Adrenal gland (tissue), 5 donors: Measurements from ENCODE around the gene WIPF3.

Experiments
- CTCF ChIP-seq, 6 experiments: fragments of 450-650 bp in 4 of 6; fragments of 200-600 bp in 2 of 6; sonication (generic) in 1 of 6; IDR thresholded peaks; 1 replicate in 5 of 6; 2 replicates in 1 of 6; pipeline versions ENCODE4 v1.5.1 to v1.8.0; 2016 to 2021; ENCODE audit warnings: antibody characterized with exemption in 6 of 6, mild to moderate bottlenecking in 2 of 6, moderate library complexity in 1 of 6
- POLR2A ChIP-seq, 2 donors: fragments of 450-650 bp; IDR thresholded peaks; one replicate each; pipeline ENCODE4 v1.6.1; 2017; ENCODE audit warnings: antibody characterized with exemption in 2 of 2, mild to moderate bottlenecking in 2 of 2, moderate library complexity in 1 of 2
- donor health status: DM: no; HTN: no; CAD: no.

DNA sequence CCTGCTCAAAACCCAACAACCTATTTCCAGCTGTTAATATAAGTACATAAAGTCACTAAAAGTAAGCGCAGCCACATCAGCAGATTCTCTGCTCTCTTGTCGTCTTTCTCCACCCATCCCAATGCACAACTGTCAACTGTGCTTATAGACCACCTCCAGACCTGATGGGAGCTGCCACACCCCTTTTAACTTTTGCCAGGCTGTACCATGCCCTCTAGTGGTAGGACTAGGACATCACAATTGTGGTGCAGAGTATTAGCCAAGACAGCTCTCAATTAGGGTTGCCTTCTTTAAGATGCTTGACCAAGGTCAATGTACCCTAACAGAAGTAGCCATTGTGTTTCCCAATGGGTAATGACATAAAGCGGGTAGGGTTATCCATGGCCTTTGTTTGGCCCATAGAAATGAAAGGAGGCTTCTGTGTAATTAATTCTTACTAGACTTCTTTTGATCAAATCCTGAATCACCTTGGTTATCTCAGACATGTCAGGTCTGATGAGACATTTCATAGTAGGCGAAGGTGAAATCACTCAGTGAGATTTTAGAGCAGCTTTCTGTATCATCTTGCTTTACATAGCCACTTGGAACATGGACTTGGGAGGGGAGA lies 115.2 kb downstream of the WIPF3 start:
- TF ChIP-seq POLR2A (IDR thresholded peaks at IDR 0.05) (no peak), CTCF (IDR thresholded peaks at IDR 0.05) (peak; percentile 78 to 93 (median 90))
